Activated CD4-positive, alpha-beta T cell treated with anti-CD3 and anti-CD28 coated beads, Interleukin-2, amount 50 U/mL, for 24 hours (primary cell): ENCODE results near the gene DENND4A.
"Not testable (repeated sequence)": the region's sequence is repeated elsewhere in the genome, so short reads cannot be mapped to it uniquely, and the experiment has no call there.

Experiments
- DNase-seq, 2 donors: peaks; one replicate each; pipeline ENCODE4 v3.0.0-alpha.2; 2020; ENCODE audit warnings: low read depth in 1 of 2, low spot score in 1 of 2

The DENND4A gene

GRCh38 chr15:65761210-65761926, 30.7 kb downstream of the DENND4A start:
- DNase-seq, result no peak

GRCh38 chr15:65759441-65759840, 32.7 kb downstream of the DENND4A start:
- DNase-seq, result no peak

GRCh38 chr15:65758242-65758641, 33.9 kb downstream of the DENND4A start:
- DNase-seq, result no peak

GRCh38 chr15:65757256-65757655, 34.8 kb downstream of the DENND4A start:
- DNase-seq, result no peak

- no peak for DNase-seq
Observed at GRCh38 chr15:65752151-65752700, 39.9 kb downstream of the DENND4A start.

- DNase-seq, result no peak
Observed at GRCh38 chr15:65751431-65751830, 40.7 kb downstream of the DENND4A start.

- no peak for DNase-seq
Observed at GRCh38 chr15:65747265-65747664, 44.8 kb downstream of the DENND4A start.

GRCh38 chr15:65743637-65744252, 48.3 kb downstream of the DENND4A start:
- no peak for DNase-seq

- DNase-seq, result no peak
Observed at GRCh38 chr15:65740148-65740547, 51.9 kb downstream of the DENND4A start.

GRCh38 chr15:65738649-65739048, 53.4 kb downstream of the DENND4A start:
- DNase-seq, result no peak

GRCh38 chr15:65733599-65733998, 58.5 kb downstream of the DENND4A start:
- not testable (repeated sequence) for DNase-seq

- no peak for DNase-seq
Observed at GRCh38 chr15:65732698-65733097, 59.4 kb downstream of the DENND4A start.

GRCh38 chr15:65731926-65732325, 60.2 kb downstream of the DENND4A start:
- DNase-seq, result no peak

GRCh38 chr15:65730549-65731172, 61.4 kb downstream of the DENND4A start:
- no peak for DNase-seq

- DNase-seq, result no peak
Observed at GRCh38 chr15:65724464-65725215, 67.5 kb downstream of the DENND4A start.

- no peak for DNase-seq
Observed at GRCh38 chr15:65723876-65724275, 68.2 kb downstream of the DENND4A start.

- DNase-seq, result no peak
Observed at GRCh38 chr15:65722191-65722590, 69.9 kb downstream of the DENND4A start.

GRCh38 chr15:65712415-65712814, 79.7 kb downstream of the DENND4A start:
- no peak for DNase-seq

- no peak for DNase-seq
Observed at GRCh38 chr15:65695081-65695480, 97.0 kb downstream of the DENND4A start.

- DNase-seq, result no peak
Observed at GRCh38 chr15:65690778-65691177, 101.3 kb downstream of the DENND4A start.

- no peak for DNase-seq
Observed at GRCh38 chr15:65690173-65690572, 101.9 kb downstream of the DENND4A start.
